ENCODE measurements around the gene AK2.
A peak's percentile ranks its signal among the peaks of the same experiment; 100 is the strongest.
"Not testable (repeated sequence)": the region's sequence is repeated elsewhere in the genome, so short reads cannot be mapped to it uniquely, and the experiment has no call there.

AK2 gene

DNA sequence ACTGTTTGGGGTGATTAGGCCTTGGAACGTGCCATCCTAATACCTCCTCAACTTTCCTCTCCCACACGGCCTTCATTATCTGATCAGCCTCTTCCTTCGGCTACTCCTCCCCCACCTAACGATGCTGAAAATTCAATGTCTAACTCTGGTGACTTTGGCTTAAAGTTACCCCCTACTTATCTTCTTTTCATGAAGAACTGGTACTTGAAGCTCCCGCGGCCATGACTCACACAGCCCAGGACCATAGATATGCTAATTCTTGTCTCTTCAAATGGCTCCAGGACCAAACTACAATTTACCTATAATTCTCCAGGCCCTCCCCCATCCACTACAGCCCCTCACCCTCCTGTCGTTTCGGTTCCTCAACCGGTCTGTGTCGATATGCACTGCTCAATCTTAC lies 28.6 kb upstream of the AK2 start:
- no peaks in the 10 kb centered on the region for H3K4me1 ChIP-seq (ENCODE audit: insufficient read depth, low read length)
- no peak overlapping the region for H2AFZ ChIP-seq (ENCODE audit: low read depth, low read length)

DNA sequence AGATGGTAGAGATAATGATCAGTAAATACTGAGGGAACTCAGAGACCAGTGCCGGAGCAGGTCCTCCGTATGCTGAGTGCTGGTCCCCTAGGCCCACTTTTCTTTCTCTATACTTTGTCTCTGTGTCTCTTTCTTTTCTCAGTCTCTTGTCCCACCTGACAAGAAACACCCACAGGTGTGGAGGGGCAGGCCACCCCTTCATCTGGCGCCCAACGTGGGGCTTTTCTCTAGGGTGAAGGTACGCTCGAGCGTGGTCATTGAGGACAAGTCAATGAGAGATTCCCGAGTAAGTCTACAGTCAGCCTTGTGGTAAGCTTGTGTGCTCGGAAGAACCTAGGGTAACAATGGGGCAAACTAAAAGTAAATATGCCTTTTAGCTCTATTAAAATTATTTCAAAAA lies 27.6 kb upstream of the AK2 start:
- H3K79me2 ChIP-seq (ENCODE audit: insufficient read depth, low read length); H2AFZ ChIP-seq (ENCODE audit: low read depth, low read length); H3K4me3 ChIP-seq (ENCODE audit: low read depth in 1 of 2, low read length in 2 of 2); H3K27me3 ChIP-seq (ENCODE audit: insufficient read depth, low read length, poor library complexity); H3K27ac ChIP-seq (ENCODE audit: low read length); H4K20me1 ChIP-seq (ENCODE audit: insufficient read depth, low read length); H3K4me1 ChIP-seq (ENCODE audit: insufficient read depth, low read length); H3K4me2 ChIP-seq (ENCODE audit: insufficient read depth, low read length); ATAC-seq (ENCODE audit: insufficient read depth, low read depth); H3K36me3 ChIP-seq (ENCODE audit: insufficient read depth, low read length); H3K9ac ChIP-seq (ENCODE audit: low read depth, low read length): not testable (repeated sequence)
- H3K9me3 ChIP-seq (ENCODE audit: insufficient read depth, low read length, severe bottlenecking) = peaks cover 19% of the 10 kb centered on the region
- peak; percentile 33 for DNase-seq

More for the DNA sequence above, 28.6 kb upstream of the AK2 start:
- no peaks in the 10 kb centered on the region for H3K27me3 ChIP-seq (ENCODE audit: insufficient read depth, low read length, poor library complexity)
- ATAC-seq (ENCODE audit: insufficient read depth, low read depth) = no peak
- no peak for TF ChIP-seq EZH2 (IDR thresholded peaks at IDR 0.05; ENCODE audit: borderline replicate concordance, low read depth, low read length, severe bottlenecking)
- TF ChIP-seq, protein P1, sequence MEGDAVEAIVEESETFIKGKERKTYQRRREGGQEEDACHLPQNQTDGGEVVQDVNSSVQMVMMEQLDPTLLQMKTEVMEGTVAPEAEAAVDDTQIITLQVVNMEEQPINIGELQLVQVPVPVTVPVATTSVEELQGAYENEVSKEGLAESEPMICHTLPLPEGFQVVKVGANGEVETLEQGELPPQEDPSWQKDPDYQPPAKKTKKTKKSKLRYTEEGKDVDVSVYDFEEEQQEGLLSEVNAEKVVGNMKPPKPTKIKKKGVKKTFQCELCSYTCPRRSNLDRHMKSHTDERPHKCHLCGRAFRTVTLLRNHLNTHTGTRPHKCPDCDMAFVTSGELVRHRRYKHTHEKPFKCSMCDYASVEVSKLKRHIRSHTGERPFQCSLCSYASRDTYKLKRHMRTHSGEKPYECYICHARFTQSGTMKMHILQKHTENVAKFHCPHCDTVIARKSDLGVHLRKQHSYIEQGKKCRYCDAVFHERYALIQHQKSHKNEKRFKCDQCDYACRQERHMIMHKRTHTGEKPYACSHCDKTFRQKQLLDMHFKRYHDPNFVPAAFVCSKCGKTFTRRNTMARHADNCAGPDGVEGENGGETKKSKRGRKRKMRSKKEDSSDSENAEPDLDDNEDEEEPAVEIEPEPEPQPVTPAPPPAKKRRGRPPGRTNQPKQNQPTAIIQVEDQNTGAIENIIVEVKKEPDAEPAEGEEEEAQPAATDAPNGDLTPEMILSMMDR (IDR thresholded peaks at IDR 0.05; ENCODE audit: borderline replicate concordance, extremely low read depth, low read length, poor library complexity, severe bottlenecking) = no peak
- no peak overlapping the region for H3K4me2 ChIP-seq (ENCODE audit: insufficient read depth, low read length)
- H3K27ac ChIP-seq (ENCODE audit: low read length) = no peak overlapping the region
- no peak for DNase-seq
- no peaks in the 10 kb centered on the region for H3K36me3 ChIP-seq (ENCODE audit: insufficient read depth, low read length)
- H3K9ac ChIP-seq (ENCODE audit: low read depth, low read length) = no peak overlapping the region
- peaks cover 19% of the 10 kb centered on the region for H3K9me3 ChIP-seq (ENCODE audit: insufficient read depth, low read length, severe bottlenecking)
- no peaks in the 10 kb centered on the region for H4K20me1 ChIP-seq (ENCODE audit: insufficient read depth, low read length)
- no peak overlapping the region for H3K4me3 ChIP-seq (ENCODE audit: low read depth in 1 of 2, low read length in 2 of 2)
- H3K79me2 ChIP-seq (ENCODE audit: insufficient read depth, low read length) = no peaks in the 10 kb centered on the region

DNA sequence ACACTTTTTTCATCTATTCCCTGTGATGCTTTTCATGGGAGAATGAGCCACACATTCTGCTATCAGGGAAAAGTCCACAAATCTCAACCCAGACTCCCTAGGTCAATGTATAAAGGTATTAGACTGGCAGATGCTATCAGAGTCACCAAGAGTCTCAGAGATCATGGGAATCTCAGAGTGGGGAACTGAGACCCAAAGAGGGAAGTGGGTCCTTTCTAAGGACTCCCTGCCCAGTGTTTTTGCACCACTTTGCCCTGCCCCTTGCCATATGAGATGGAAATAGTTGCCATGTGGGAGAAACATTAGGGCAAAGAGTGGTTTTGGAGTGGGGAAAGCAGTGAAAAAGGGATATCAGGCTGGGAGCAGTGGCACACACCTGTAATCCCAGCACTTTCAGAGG lies 25.2 kb upstream of the AK2 start:
- H3K79me2 ChIP-seq (ENCODE audit: insufficient read depth, low read length) = no peaks in the 10 kb centered on the region
- H3K27me3 ChIP-seq (ENCODE audit: insufficient read depth, low read length, poor library complexity) = no peaks in the 10 kb centered on the region
- no peak for ATAC-seq (ENCODE audit: insufficient read depth, low read depth)
- H3K4me3 ChIP-seq (ENCODE audit: low read depth in 1 of 2, low read length in 2 of 2) = no peak overlapping the region
- no peaks in the 10 kb centered on the region for H4K20me1 ChIP-seq (ENCODE audit: insufficient read depth, low read length)
- H3K9me3 ChIP-seq (ENCODE audit: insufficient read depth, low read length, severe bottlenecking) = peaks cover 19% of the 10 kb centered on the region
- H3K4me1 ChIP-seq (ENCODE audit: insufficient read depth, low read length) = peaks cover under 1% of the 10 kb centered on the region; the same call in 1 of the 2 replicates
- H2AFZ ChIP-seq (ENCODE audit: low read depth, low read length) = no peak overlapping the region
- H3K27ac ChIP-seq (ENCODE audit: low read length) = no peak overlapping the region
- TF ChIP-seq, protein P1 (IDR thresholded peaks at IDR 0.05; ENCODE audit: borderline replicate concordance, extremely low read depth, low read length, poor library complexity, severe bottlenecking) = no peak
- TF ChIP-seq EZH2 (IDR thresholded peaks at IDR 0.05; ENCODE audit: borderline replicate concordance, low read depth, low read length, severe bottlenecking) = no peak
- no peak overlapping the region for H3K4me2 ChIP-seq (ENCODE audit: insufficient read depth, low read length)
- DNase-seq = no peak
- no peak overlapping the region for H3K9ac ChIP-seq (ENCODE audit: low read depth, low read length)
- no peaks in the 10 kb centered on the region for H3K36me3 ChIP-seq (ENCODE audit: insufficient read depth, low read length)

DNA sequence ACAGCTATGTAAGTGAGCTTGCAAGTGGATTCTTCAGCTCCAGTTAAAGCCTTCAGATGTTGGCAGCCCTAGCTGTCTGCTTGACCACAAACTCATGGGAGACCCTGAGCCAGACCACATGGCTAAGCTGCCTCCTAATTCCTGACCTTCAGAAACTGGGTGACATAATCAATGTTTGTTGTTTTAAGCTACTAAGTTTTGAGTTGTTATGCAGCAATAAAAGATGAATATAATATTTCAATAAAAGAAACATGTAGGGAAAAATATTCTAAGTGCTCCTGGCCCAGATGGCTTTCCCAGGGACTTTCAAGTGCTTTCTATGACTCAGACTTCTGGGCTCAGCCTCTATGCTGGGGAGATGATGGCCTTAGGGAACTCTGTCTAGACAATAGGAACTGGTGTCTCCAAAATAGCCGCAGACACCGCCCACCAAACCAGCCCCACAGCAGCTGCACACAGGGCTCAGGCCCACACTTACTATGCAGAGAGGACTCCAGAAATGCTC lies 23.9 kb upstream of the AK2 start:
- no peaks in the 10 kb centered on the region for H3K79me2 ChIP-seq (ENCODE audit: insufficient read depth, low read length)
- no peaks in the 10 kb centered on the region for H4K20me1 ChIP-seq (ENCODE audit: insufficient read depth, low read length)
- H3K4me1 ChIP-seq (ENCODE audit: insufficient read depth, low read length) = peaks cover 5% of the 10 kb centered on the region; the same call in 1 of the 2 replicates
- H3K27me3 ChIP-seq (ENCODE audit: insufficient read depth, low read length, poor library complexity) = no peaks in the 10 kb centered on the region
- H3K9ac ChIP-seq (ENCODE audit: low read depth, low read length) = no peak overlapping the region
- H3K27ac ChIP-seq (ENCODE audit: low read length) = no peak overlapping the region
- ATAC-seq (ENCODE audit: insufficient read depth, low read depth) = no peak
- H2AFZ ChIP-seq (ENCODE audit: low read depth, low read length) = no peak overlapping the region
- no peak overlapping the region for H3K4me2 ChIP-seq (ENCODE audit: insufficient read depth, low read length)
- no peaks in the 10 kb centered on the region for H3K36me3 ChIP-seq (ENCODE audit: insufficient read depth, low read length)
- H3K9me3 ChIP-seq (ENCODE audit: insufficient read depth, low read length, severe bottlenecking) = peaks cover 19% of the 10 kb centered on the region
- no peak overlapping the region for H3K4me3 ChIP-seq (ENCODE audit: low read depth in 1 of 2, low read length in 2 of 2)
- TF ChIP-seq, protein P1 (IDR thresholded peaks at IDR 0.05; ENCODE audit: borderline replicate concordance, extremely low read depth, low read length, poor library complexity, severe bottlenecking) = no peak
- no peak for TF ChIP-seq EZH2 (IDR thresholded peaks at IDR 0.05; ENCODE audit: borderline replicate concordance, low read depth, low read length, severe bottlenecking)
- DNase-seq = no peak
